GM19328 (cell line): ENCODE data around the gene EIF3F.

ENCODE experiments used
- ATAC-seq: cut with Tn5 transposase; IDR thresholded peaks from one replicate; pipeline ENCODE4 v1.9.1; 2021; ENCODE audit warnings: mild to moderate bottlenecking, moderate library complexity; ENCODE audit not compliant: unreplicated experiment

EIF3F gene

GRCh38 chr11:7986768-7987559 lies at the start of gene EIF3F:
Gene EIF3F, plus strand, starts transcription at chr11:7987337. Its CDS starts 16 bp downstream, at chr11:7987353.
- ATAC-seq: peak; percentile 99

- ATAC-seq: no peak
Observed at GRCh38 chr11:7941146-7941545, 46.0 kb upstream of the EIF3F start.

GRCh38 chr11:7941608-7942007 lies 45.5 kb upstream of the EIF3F start, which contains the start of gene OR10A3:
Gene OR10A3, minus strand, starts transcription at chr11:7941708. Its CDS starts 2,188 bp downstream, at chr11:7939520.
- ATAC-seq: no peak

GRCh38 chr11:7944123-7944522 lies 43.0 kb upstream of the EIF3F start:
- no peak for ATAC-seq

GRCh38 chr11:7949934-7950333 lies 37.2 kb upstream of the EIF3F start:
- no peak for ATAC-seq

GRCh38 chr11:7955191-7955590 lies 31.9 kb upstream of the EIF3F start:
- no peak for ATAC-seq

GRCh38 chr11:7964261-7964660 lies 22.9 kb upstream of the EIF3F start:
- ATAC-seq: no peak

GRCh38 chr11:7964873-7965272 lies 22.3 kb upstream of the EIF3F start:
- no peak for ATAC-seq

GRCh38 chr11:7965386-7965785 lies 21.8 kb upstream of the EIF3F start, which contains the start of gene NLRP10:
Gene NLRP10, minus strand, starts transcription at chr11:7965447. Its CDS starts 1,952 bp downstream, at chr11:7963495.
- ATAC-seq: no peak

GRCh38 chr11:7967097-7967496 lies 20.0 kb upstream of the EIF3F start:
- ATAC-seq: no peak

GRCh38 chr11:7967826-7968225 lies 19.3 kb upstream of the EIF3F start:
- ATAC-seq: no peak

- ATAC-seq: no peak
Observed at GRCh38 chr11:7968686-7969085, 18.5 kb upstream of the EIF3F start.

GRCh38 chr11:7969756-7970646 lies 17.1 kb upstream of the EIF3F start:
- ATAC-seq: no peak

GRCh38 chr11:7971846-7972245 lies 15.3 kb upstream of the EIF3F start:
- no peak for ATAC-seq

GRCh38 chr11:7973011-7973410 lies 14.1 kb upstream of the EIF3F start:
- no peak for ATAC-seq

GRCh38 chr11:7974668-7975067 lies 12.5 kb upstream of the EIF3F start:
- no peak for ATAC-seq

- no peak for ATAC-seq
Observed at GRCh38 chr11:7977232-7977917, 9.8 kb upstream of the EIF3F start.

- ATAC-seq: no peak
Observed at GRCh38 chr11:7981619-7982157, 5.4 kb upstream of the EIF3F start.

GRCh38 chr11:7982582-7983119 lies 4.5 kb upstream of the EIF3F start:
- ATAC-seq: no peak

- no peak for ATAC-seq
Observed at GRCh38 chr11:7983832-7984590, 3.1 kb upstream of the EIF3F start.
